Stimulated activated CD4-positive, alpha-beta T cell treated with anti-CD3 and anti-CD28 coated beads, Interleukin-12 subunit alpha, Interleukin-12 subunit beta, amount 100 ng/mL, for 4 hours (primary cell): ENCODE measurements around the gene PEX3.
A peak's percentile ranks its signal among the peaks of the same experiment; 100 is the strongest.
"Not testable (repeated sequence)": the region's sequence is repeated elsewhere in the genome, so short reads cannot be mapped to it uniquely, and the experiment has no call there.

Experiments used
- DNase-seq: peaks from one replicate; pipeline ENCODE4 v3.0.0-alpha.2; 2020

PEX3 gene

GRCh38 chr6:143507358-143508145 lies 56.9 kb downstream of the PEX3 start:
- DNase-seq = no peak

- not testable (repeated sequence) for DNase-seq
Observed at GRCh38 chr6:143510326-143510725, 59.7 kb downstream of the PEX3 start.

GRCh38 chr6:143510991-143511891 lies 60.6 kb downstream of the PEX3 start, which contains the start of gene FUCA2:
FUCA2 (minus strand) TSS chr6:143511720; CDS start chr6:143511634, 86 bp downstream.
- DNase-seq = peak; percentile 65

- DNase-seq = peak; percentile 21
Observed at GRCh38 chr6:143513410-143513809, 62.8 kb downstream of the PEX3 start.

- DNase-seq = no peak
Observed at GRCh38 chr6:143515061-143515760, 64.6 kb downstream of the PEX3 start.

GRCh38 chr6:143515766-143516355 lies 65.3 kb downstream of the PEX3 start:
- DNase-seq = no peak

GRCh38 chr6:143516690-143517446 lies 66.3 kb downstream of the PEX3 start:
- DNase-seq = no peak

- DNase-seq = no peak
Observed at GRCh38 chr6:143517447-143517773, 66.8 kb downstream of the PEX3 start.

GRCh38 chr6:143522039-143522600 lies 71.5 kb downstream of the PEX3 start:
- DNase-seq = no peak

GRCh38 chr6:143525356-143525755 lies 74.8 kb downstream of the PEX3 start:
- no peak for DNase-seq

GRCh38 chr6:143527677-143528076 lies 77.1 kb downstream of the PEX3 start:
- no peak for DNase-seq

GRCh38 chr6:143528164-143528811 lies 77.7 kb downstream of the PEX3 start:
- DNase-seq = no peak

GRCh38 chr6:143529095-143529494 lies 78.5 kb downstream of the PEX3 start:
- DNase-seq = no peak

GRCh38 chr6:143531720-143532499 lies 81.3 kb downstream of the PEX3 start:
- no peak for DNase-seq

GRCh38 chr6:143535189-143535614 lies 84.6 kb downstream of the PEX3 start:
- DNase-seq = no peak

- DNase-seq = peak; percentile 44
Observed at GRCh38 chr6:143536461-143536865, 85.9 kb downstream of the PEX3 start.

- DNase-seq = peak; percentile 56
Observed at GRCh38 chr6:143536866-143537691, 86.5 kb downstream of the PEX3 start.

GRCh38 chr6:143538374-143538773 lies 87.8 kb downstream of the PEX3 start:
- no peak for DNase-seq

- no peak for DNase-seq
Observed at GRCh38 chr6:143539106-143539505, 88.5 kb downstream of the PEX3 start.
